Cardiac muscle cell (in vitro differentiated cells and primary cell): ENCODE measurements around the gene OR6V1. TPM values are rescaled to one million over a fixed set of nuclear protein-coding genes. Genes with fewer than 3 reads are reported as not detected.

ENCODE experiments used
- DNase-seq, 2 donors: peaks; one replicate each; pipeline versions ENCODE4 v3.0.0 to v3.0.0-alpha.2; 2010 to 2017; ENCODE audit warnings: low read depth in 1 of 2, low spot score in 1 of 2
- H3K27ac ChIP-seq: fragments of 200-600 bp; sonication (generic); 2 replicates; pipeline ENCODE4 v1.5.1; 2016
- H3K27me3 ChIP-seq: fragments of 200-600 bp; sonication (generic); 2 replicates; pipeline ENCODE4 v1.6.0; 2016; ENCODE audit warnings: control low read depth
- H3K36me3 ChIP-seq: fragments of 200-600 bp; sonication (generic); 2 replicates; pipeline ENCODE4 v1.5.1; 2016; ENCODE audit warnings: control low read depth
- H3K4me1 ChIP-seq: fragments of 200-600 bp; sonication (generic); 2 replicates; pipeline ENCODE4 v1.8.1; 2017; ENCODE audit warnings: low read depth, mild to moderate bottlenecking, mixed run types
- H3K4me3 ChIP-seq: fragments of 200-600 bp; sonication (generic); 2 replicates; pipeline ENCODE4 v1.5.1; 2016; ENCODE audit warnings: mild to moderate bottlenecking
- H3K9me3 ChIP-seq: fragments of 200-600 bp; sonication (generic); 2 replicates; pipeline ENCODE4 v1.5.1; 2017; ENCODE audit warnings: low read depth, mild to moderate bottlenecking, control low read depth
- CTCF ChIP-seq: IDR thresholded peaks from 2 replicates; pipeline ENCODE4 v1.5.1; 2012; ENCODE audit warnings: low read depth, mild to moderate bottlenecking, low read length
- polyA plus RNA-seq: library from polyadenylated mRNA; unstranded; fragments of >200 nt; fragmentation: Nextera tagmentation; extraction: Ambion mirVana; gene quantifications from 2 replicates; pipeline ENCODE4 v1.2.1, GENCODE V29; 2016
- total RNA-seq: library from RNA; depleted of rRNA; stranded (reverse); fragments of >200 nt; gene quantifications from 2 replicates; pipeline ENCODE4 v1.2.3, GENCODE V29; 2016

The OR6V1 gene
- total and polyA plus RNA-seq, 2 experiments from 2014 or later: not detected

- Histone ChIP-seq H3K4me3 (no peak overlapping the region), H3K9me3 (no peaks in the 10 kb centered on the region), H3K4me1 (no peaks in the 10 kb centered on the region), H3K27ac (no peak overlapping the region), H3K36me3 (no peaks in the 10 kb centered on the region), H3K27me3 (no peaks in the 10 kb centered on the region)
- DNase-seq: no peak
- TF ChIP-seq CTCF: no peak
Measured at GRCh38 chr7:143042159-143042789, 9.9 kb upstream of the OR6V1 start.

GRCh38 chr7:143042790-143043271 lies 9.3 kb upstream of the OR6V1 start:
- peak in 1 of 2 donors; percentile 10 for DNase-seq
- no peak for TF ChIP-seq CTCF
- no peaks in the 10 kb centered on the region for H3K9me3 ChIP-seq
- no peaks in the 10 kb centered on the region for H3K36me3 ChIP-seq
- no peak overlapping the region for H3K4me3 ChIP-seq
- no peak overlapping the region for H3K27ac ChIP-seq
- H3K4me1 ChIP-seq: no peaks in the 10 kb centered on the region
- no peaks in the 10 kb centered on the region for H3K27me3 ChIP-seq

- Histone ChIP-seq H3K36me3 (no peaks in the 10 kb centered on the region), H3K4me1 (no peaks in the 10 kb centered on the region), H3K4me3 (no peak overlapping the region), H3K27me3 (no peaks in the 10 kb centered on the region), H3K9me3 (no peaks in the 10 kb centered on the region), H3K27ac (no peak overlapping the region)
- no peak for TF ChIP-seq CTCF
- peak in 1 of 2 donors; percentile 14 for DNase-seq
Measured at GRCh38 chr7:143043391-143043790, 8.8 kb upstream of the OR6V1 start.

- no peaks in the 10 kb centered on the region for H3K4me1 ChIP-seq
- TF ChIP-seq CTCF: no peak
- H3K4me3 ChIP-seq: no peak overlapping the region
- no peak for DNase-seq
- H3K27me3 ChIP-seq: no peaks in the 10 kb centered on the region
- no peak overlapping the region for H3K27ac ChIP-seq
- no peaks in the 10 kb centered on the region for H3K36me3 ChIP-seq
- H3K9me3 ChIP-seq: no peaks in the 10 kb centered on the region
Measured at GRCh38 chr7:143046426-143046851, 5.7 kb upstream of the OR6V1 start.

- H3K27ac ChIP-seq: no peak overlapping the region
- no peaks in the 10 kb centered on the region for H3K27me3 ChIP-seq
- no peaks in the 10 kb centered on the region for H3K4me1 ChIP-seq
- no peak for TF ChIP-seq CTCF
- no peak overlapping the region for H3K4me3 ChIP-seq
- no peaks in the 10 kb centered on the region for H3K9me3 ChIP-seq
- H3K36me3 ChIP-seq: no peaks in the 10 kb centered on the region
- DNase-seq: no peak
Measured at GRCh38 chr7:143047326-143047725, 4.8 kb upstream of the OR6V1 start.

GRCh38 chr7:143048827-143049226 lies 3.3 kb upstream of the OR6V1 start:
- no peaks in the 10 kb centered on the region for H3K27me3 ChIP-seq
- H3K27ac ChIP-seq: no peak overlapping the region

More at GRCh38 chr7:143048827-143049226, 3.3 kb upstream of the OR6V1 start:
- Histone ChIP-seq H3K9me3 (no peaks in the 10 kb centered on the region), H3K36me3 (no peaks in the 10 kb centered on the region), H3K4me3 (no peak overlapping the region), H3K4me1 (no peaks in the 10 kb centered on the region)
- no peak for DNase-seq
- TF ChIP-seq CTCF: no peak
